HepG2 (cell line): ENCODE results near the gene PPP1R7. TPM values are rescaled to one million over a fixed set of nuclear protein-coding genes. Genes with fewer than 3 reads are reported as not detected.

Experiments used
- ATF7-NPFF ChIP-seq: sonication (generic); formaldehyde crosslinking; IDR thresholded peaks from 2 replicates; pipeline ENCODE4 v1.8.1; 2023; ENCODE audit warnings: mild to moderate bottlenecking, low read depth, missing genetic modification reagents, moderate library complexity
- BATF2 ChIP-seq: sonication (generic); formaldehyde crosslinking; IDR thresholded peaks from 2 replicates; pipeline ENCODE4 v1.8.0; 2022; ENCODE audit warnings: mild to moderate bottlenecking, missing genetic modification reagents, moderate library complexity
- DNMT1 ChIP-seq: sonication (generic); formaldehyde crosslinking; IDR thresholded peaks from 2 replicates; pipeline ENCODE4 v1.5.1; 2020; ENCODE audit warnings: mild to moderate bottlenecking, missing genetic modification reagents
- DZIP1 ChIP-seq: sonication (generic); formaldehyde crosslinking; IDR thresholded peaks from 2 replicates; pipeline ENCODE4 v1.5.0; 2020; ENCODE audit warnings: mild to moderate bottlenecking, missing genetic modification reagents
- FLYWCH1 ChIP-seq: sonication (generic); formaldehyde crosslinking; IDR thresholded peaks from 2 replicates; pipeline ENCODE4 v1.8.1; 2023; ENCODE audit warnings: mild to moderate bottlenecking, missing genetic modification reagents
- GFI1 ChIP-seq: sonication (generic); formaldehyde crosslinking; IDR thresholded peaks from 2 replicates; pipeline ENCODE4 v1.5.0; 2020; ENCODE audit warnings: missing genetic modification reagents, mild to moderate bottlenecking, borderline replicate concordance
- KLF15 ChIP-seq: sonication (generic); formaldehyde crosslinking; IDR thresholded peaks from 2 replicates; pipeline ENCODE4 v1.8.1; 2023; ENCODE audit warnings: borderline replicate concordance, mild to moderate bottlenecking, inconsistent platforms, missing genetic modification reagents, mixed read lengths
- MBD4 ChIP-seq: IDR thresholded peaks from 2 replicates; pipeline ENCODE4 v1.6.1; 2012; ENCODE audit warnings: low read length, inconsistent platforms, borderline replicate concordance
- MED1 ChIP-seq: sonication (generic); formaldehyde crosslinking; IDR thresholded peaks from 2 replicates; pipeline ENCODE4 v1.4.0; 2020; ENCODE audit warnings: missing genetic modification reagents
- MEF2D ChIP-seq: sonication (generic); formaldehyde crosslinking; IDR thresholded peaks from 2 replicates; pipeline ENCODE4 v1.5.1; 2020; ENCODE audit warnings: mild to moderate bottlenecking, missing genetic modification reagents
- RBAK ChIP-seq: sonication (generic); formaldehyde crosslinking; IDR thresholded peaks from 2 replicates; pipeline ENCODE4 v1.5.1; 2020; ENCODE audit warnings: mild to moderate bottlenecking, missing genetic modification reagents
- RBM22 ChIP-seq: fragments of 200-400 bp; formaldehyde crosslinking; optimal IDR thresholded peaks from 2 replicates; pipeline ENCODE3; 2017; ENCODE audit warnings: mild to moderate bottlenecking, low read length, moderate library complexity
- RFX3 ChIP-seq: IDR thresholded peaks from 2 replicates; pipeline ENCODE4 v1.6.1; 2016; ENCODE audit warnings: missing biosample characterization, missing genetic modification reagents
- SP1 ChIP-seq, 2 experiments: fragments of 450-650 bp in 1 of 2; sonication (generic) in 1 of 2; formaldehyde crosslinking in 1 of 2; IDR thresholded peaks; 2 replicates each; pipeline versions ENCODE4 v1.4.0 to v1.6.1; 2016 to 2020; ENCODE audit warnings: missing genetic modification reagents in 1 of 2
- SP2 ChIP-seq: sonication (generic); formaldehyde crosslinking; IDR thresholded peaks from 2 replicates; pipeline ENCODE4 v1.5.1; 2020; ENCODE audit warnings: mild to moderate bottlenecking, missing genetic modification reagents
- SP4 ChIP-seq: sonication (generic); formaldehyde crosslinking; IDR thresholded peaks from 2 replicates; pipeline ENCODE4 v1.8.1; 2023; ENCODE audit warnings: mild to moderate bottlenecking, missing genetic modification reagents
- SYNCRIP ChIP-seq: fragments of 200-400 bp; formaldehyde crosslinking; IDR thresholded peaks from 2 replicates; pipeline ENCODE4 v1.6.1; 2018; ENCODE audit warnings: mild to moderate bottlenecking, low read depth, low read length; ENCODE audit not compliant: insufficient read depth
- TFE3 ChIP-seq: IDR thresholded peaks from 2 replicates; pipeline ENCODE4 v1.6.1; 2016
- ZBTB37 ChIP-seq: sonication (generic); formaldehyde crosslinking; IDR thresholded peaks from 2 replicates; pipeline ENCODE4 v1.4.0; 2020; ENCODE audit warnings: mild to moderate bottlenecking, missing genetic modification reagents
- ZKSCAN5 ChIP-seq: sonication (generic); formaldehyde crosslinking; IDR thresholded peaks from 2 replicates; pipeline ENCODE4 v1.5.1; 2020; ENCODE audit warnings: mild to moderate bottlenecking, missing genetic modification reagents
- ZNF225 ChIP-seq: sonication (generic); formaldehyde crosslinking; IDR thresholded peaks from 2 replicates; pipeline ENCODE4 v1.4.0; 2020; ENCODE audit warnings: mild to moderate bottlenecking, missing genetic modification reagents
- ZNF644 ChIP-seq: IDR thresholded peaks from 2 replicates; pipeline ENCODE4 v1.6.1; 2016; ENCODE audit warnings: low read depth
- ZNF747 ChIP-seq: sonication (generic); formaldehyde crosslinking; IDR thresholded peaks from 2 replicates; pipeline ENCODE4 v1.8.1; 2023; ENCODE audit warnings: missing genetic modification reagents, mild to moderate bottlenecking, borderline replicate concordance
- ZSCAN12 ChIP-seq: sonication (generic); formaldehyde crosslinking; IDR thresholded peaks from 2 replicates; pipeline ENCODE4 v1.9.0; 2021; ENCODE audit warnings: mild to moderate bottlenecking, missing genetic modification reagents
- polyA plus RNA-seq, 8 experiments: library from polyadenylated mRNA; depleted of rRNA in 3 of 8; stranded (reverse) in 7 of 8; unstranded in 1 of 8; fragments of >200 nt; fragmentation: Illumina TruSeq in 4 of 8; extraction: Trizol in 4 of 8; gene quantifications; 2 replicates each; pipeline versions ENCODE4 v1.2.1 to v1.2.3, GENCODE V29; 2011 to 2016; ENCODE audit warnings: low read depth in 4 of 8, missing spikeins in 1 of 8, mixed read lengths in 1 of 8; ENCODE audit not compliant: insufficient read depth in 1 of 8
- total RNA-seq, 5 experiments: library from RNA; depleted of rRNA; stranded (reverse); fragments of >200 nt; fragmentation: Illumina TruSeq; extraction: Trizol; gene quantifications; 2 replicates each; pipeline ENCODE4 v1.2.3, GENCODE V29; 2016; ENCODE audit warnings: low read depth in 1 of 5

Gene PPP1R7
- total and polyA plus RNA-seq, 2 of the 13 experiments (the other 11 are each of a cell fraction or from before 2014, with no cell fraction given) = 33.3 to 67.9 TPM

- no peak for TF ChIP-seq FLYWCH1 (CRISPR knock-in tag)
- peak; percentile 85 for TF ChIP-seq MEF2D (CRISPR knock-in tag)
- no peak for TF ChIP-seq RBAK (CRISPR knock-in tag)
- no peak for TF ChIP-seq SP2
- TF ChIP-seq ZSCAN12 (CRISPR knock-in tag) = no peak
- TF ChIP-seq MED1 (CRISPR knock-in tag) = peak; percentile 59
- TF ChIP-seq RBM22 = peak; percentile 64
- peak; percentile 38; the same call in 1 of the 2 replicates for TF ChIP-seq ATF7-NPFF (CRISPR knock-in tag)
- no peak for TF ChIP-seq RFX3
- TF ChIP-seq ZNF644 (CRISPR knock-in tag) = no peak
- TF ChIP-seq KLF15 (CRISPR knock-in tag) = 0 out of 2 replicates have a peak, but pooled peaks have one; percentile 20
- no peak for TF ChIP-seq SYNCRIP
- TF ChIP-seq MBD4 = no peak
- no peak for TF ChIP-seq ZBTB37 (CRISPR knock-in tag)
- TF ChIP-seq GFI1 (CRISPR knock-in tag) = 0 out of 2 replicates have a peak, but pooled peaks have one; percentile 46
- TF ChIP-seq ZNF747 (CRISPR knock-in tag) = peak; percentile 80; the same call in 1 of the 2 replicates
- TF ChIP-seq SP1 (IDR thresholded peaks at IDR 0.05) = no peak
- 0 out of 2 replicates have a peak, but pooled peaks have one; percentile 35 for TF ChIP-seq SP1 (CRISPR knock-in tag; IDR thresholded peaks at IDR 0.05)
- TF ChIP-seq SP4 = no peak
- peak; percentile 31 for TF ChIP-seq ZNF225 (CRISPR knock-in tag)
- TF ChIP-seq ZKSCAN5 = no peak
- 0 out of 2 replicates have a peak, but pooled peaks have one; percentile 67 for TF ChIP-seq DNMT1 (CRISPR knock-in tag)
- TF ChIP-seq TFE3 (CRISPR knock-in tag) = peak; percentile 24
- 0 out of 2 replicates have a peak, but pooled peaks have one; percentile 60 for TF ChIP-seq DZIP1 (CRISPR knock-in tag)
- TF ChIP-seq BATF2 (CRISPR knock-in tag) = no peak
These were observed 74.0 kb downstream of the PPP1R7 start (continued) for GRCh38 chr2:241224018-241224850.
